Measurements from ENCODE around the gene SGSM1.

SGSM1 gene

DNA sequence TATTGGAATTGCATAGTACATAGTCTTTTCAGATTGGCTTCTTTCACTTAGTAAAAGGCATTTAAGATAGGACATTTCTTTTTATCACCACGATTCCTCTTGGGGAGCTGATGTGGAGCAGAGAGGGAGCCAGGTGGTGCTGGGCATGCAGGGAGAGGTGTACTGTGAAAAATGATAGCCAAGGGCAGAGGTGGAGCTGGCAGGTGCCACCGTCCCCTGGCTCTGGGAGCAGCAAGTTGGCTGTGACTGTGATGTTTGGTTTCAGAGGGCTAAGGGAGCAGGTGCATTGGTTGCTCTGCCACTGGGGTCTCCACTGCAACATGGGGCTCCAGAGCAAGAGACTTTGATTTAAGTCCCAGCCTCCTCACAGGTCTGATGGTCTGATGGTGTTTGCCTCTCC lies 16.5 kb downstream of the SGSM1 start:
- Histone ChIP-seq H3K4me3 (ENCODE audit: low read depth, low read length) (no peak overlapping the region), H3K36me3 (no peaks in the 10 kb centered on the region), H3K4me1 (no peaks in the 10 kb centered on the region; the same call in 1 of the 2 replicates), H3K9me3 (no peaks in the 10 kb centered on the region), H3K27me3 (no peaks in the 10 kb centered on the region)
- DNase-seq: no peak
- TF ChIP-seq, protein P1, sequence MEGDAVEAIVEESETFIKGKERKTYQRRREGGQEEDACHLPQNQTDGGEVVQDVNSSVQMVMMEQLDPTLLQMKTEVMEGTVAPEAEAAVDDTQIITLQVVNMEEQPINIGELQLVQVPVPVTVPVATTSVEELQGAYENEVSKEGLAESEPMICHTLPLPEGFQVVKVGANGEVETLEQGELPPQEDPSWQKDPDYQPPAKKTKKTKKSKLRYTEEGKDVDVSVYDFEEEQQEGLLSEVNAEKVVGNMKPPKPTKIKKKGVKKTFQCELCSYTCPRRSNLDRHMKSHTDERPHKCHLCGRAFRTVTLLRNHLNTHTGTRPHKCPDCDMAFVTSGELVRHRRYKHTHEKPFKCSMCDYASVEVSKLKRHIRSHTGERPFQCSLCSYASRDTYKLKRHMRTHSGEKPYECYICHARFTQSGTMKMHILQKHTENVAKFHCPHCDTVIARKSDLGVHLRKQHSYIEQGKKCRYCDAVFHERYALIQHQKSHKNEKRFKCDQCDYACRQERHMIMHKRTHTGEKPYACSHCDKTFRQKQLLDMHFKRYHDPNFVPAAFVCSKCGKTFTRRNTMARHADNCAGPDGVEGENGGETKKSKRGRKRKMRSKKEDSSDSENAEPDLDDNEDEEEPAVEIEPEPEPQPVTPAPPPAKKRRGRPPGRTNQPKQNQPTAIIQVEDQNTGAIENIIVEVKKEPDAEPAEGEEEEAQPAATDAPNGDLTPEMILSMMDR (IDR thresholded peaks at IDR 0.05; ENCODE audit: low read depth, low read length): no peak

GRCh38 chr22:24823787-24824186 lies 17.8 kb downstream of the SGSM1 start:
- no peak overlapping the region for H3K4me3 ChIP-seq (ENCODE audit: low read depth, low read length)
- H3K27me3 ChIP-seq: no peaks in the 10 kb centered on the region

DNA sequence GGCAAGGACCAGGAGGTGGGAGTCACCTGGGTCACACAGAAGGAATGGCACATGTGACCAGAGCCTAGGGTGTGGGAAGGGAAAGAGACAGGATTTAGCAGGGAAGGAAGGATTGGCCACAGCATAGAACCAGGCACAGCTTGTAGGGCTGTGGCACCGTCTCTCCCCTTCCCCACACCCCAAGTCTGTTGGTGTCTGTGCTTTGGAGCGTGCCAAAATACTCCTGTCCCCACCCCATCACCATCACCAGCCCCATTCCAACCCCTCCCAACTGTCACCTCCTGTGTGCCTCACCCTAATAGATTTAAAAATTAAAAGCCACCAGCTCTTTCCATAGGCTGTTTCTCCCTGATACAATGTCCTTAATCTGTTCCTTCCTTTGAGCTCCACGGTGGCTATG lies 18.2 kb downstream of the SGSM1 start:
- Histone ChIP-seq H3K36me3 (no peaks in the 10 kb centered on the region), H3K9me3 (no peaks in the 10 kb centered on the region), H3K4me1 (no peaks in the 10 kb centered on the region; the same call in 1 of the 2 replicates), H3K27me3 (no peaks in the 10 kb centered on the region), H3K4me3 (ENCODE audit: low read depth, low read length) (no peak overlapping the region)
- TF ChIP-seq, protein P1 (IDR thresholded peaks at IDR 0.05; ENCODE audit: low read depth, low read length): no peak
- no peak for DNase-seq

More at GRCh38 chr22:24823787-24824186, 17.8 kb downstream of the SGSM1 start:
- Histone ChIP-seq H3K9me3 (no peaks in the 10 kb centered on the region), H3K4me1 (no peaks in the 10 kb centered on the region; the same call in 1 of the 2 replicates), H3K36me3 (no peaks in the 10 kb centered on the region)
- no peak for DNase-seq
- TF ChIP-seq, protein P1 (IDR thresholded peaks at IDR 0.05; ENCODE audit: low read depth, low read length): no peak

DNA sequence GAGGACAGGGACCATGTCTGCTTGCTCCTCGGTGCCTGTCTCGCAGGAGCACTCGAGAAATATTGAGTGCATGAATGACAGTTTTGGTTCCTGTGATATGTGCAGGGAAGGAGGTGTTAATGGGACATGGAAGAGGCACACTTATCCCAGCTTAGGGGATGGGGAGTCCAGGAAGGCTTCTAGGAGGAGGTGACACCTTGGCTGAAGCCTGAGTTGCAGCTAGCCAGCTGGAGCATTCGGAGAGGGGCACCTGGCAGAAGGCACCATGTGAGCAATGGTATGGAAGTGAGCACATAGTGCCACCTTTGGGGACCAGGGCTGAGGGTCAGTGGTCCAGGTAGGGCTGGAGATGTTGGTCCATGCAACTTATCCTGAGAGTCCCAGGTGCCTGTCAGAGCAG lies 18.9 kb downstream of the SGSM1 start:
- no peak for DNase-seq

DNA sequence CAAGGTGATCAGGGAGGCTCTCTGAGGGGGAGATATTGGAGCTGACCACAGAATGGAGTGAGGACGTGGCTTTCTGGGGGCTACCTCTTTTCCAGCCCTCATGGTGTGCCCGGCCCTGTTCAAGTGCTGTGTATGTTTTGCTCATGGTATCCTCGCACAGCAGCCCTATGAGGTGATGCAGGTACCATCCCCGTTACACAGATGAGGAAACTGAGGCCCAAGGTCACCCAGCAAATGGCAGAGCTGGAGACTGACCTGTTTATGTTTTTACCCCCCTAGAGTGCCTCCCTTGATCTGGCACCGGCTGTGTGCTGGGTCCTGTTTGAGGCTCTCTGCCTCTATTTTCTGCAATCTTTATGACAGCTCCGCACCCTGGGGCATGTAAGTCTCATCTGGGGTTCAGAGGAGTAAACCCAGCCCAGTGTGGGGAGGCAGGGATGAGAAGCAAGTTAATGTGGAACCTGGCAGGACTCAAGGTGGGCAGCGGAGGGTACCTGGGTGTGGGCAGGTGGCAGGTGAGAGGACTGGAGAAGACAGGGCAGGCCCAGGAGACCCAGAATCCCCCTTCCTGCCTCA lies 20.8 kb downstream of the SGSM1 start:
- DNase-seq: no peak
- no peak overlapping the region for H3K4me3 ChIP-seq (ENCODE audit: low read depth, low read length)
- H3K9me3 ChIP-seq: no peaks in the 10 kb centered on the region
- TF ChIP-seq, protein P1 (IDR thresholded peaks at IDR 0.05; ENCODE audit: low read depth, low read length): no peak
- no peaks in the 10 kb centered on the region for H3K27me3 ChIP-seq
- H3K36me3 ChIP-seq: no peaks in the 10 kb centered on the region
- H3K4me1 ChIP-seq: peaks cover 3% of the 10 kb centered on the region; the same call in 1 of the 2 replicates

More for the DNA sequence above, 18.9 kb downstream of the SGSM1 start:
- no peaks in the 10 kb centered on the region for H3K36me3 ChIP-seq
- no peaks in the 10 kb centered on the region for H3K27me3 ChIP-seq
- TF ChIP-seq, protein P1 (IDR thresholded peaks at IDR 0.05; ENCODE audit: low read depth, low read length): no peak
- no peaks in the 10 kb centered on the region for H3K9me3 ChIP-seq
- H3K4me1 ChIP-seq: no peaks in the 10 kb centered on the region; the same call in 1 of the 2 replicates
- H3K4me3 ChIP-seq (ENCODE audit: low read depth, low read length): no peak overlapping the region

DNA sequence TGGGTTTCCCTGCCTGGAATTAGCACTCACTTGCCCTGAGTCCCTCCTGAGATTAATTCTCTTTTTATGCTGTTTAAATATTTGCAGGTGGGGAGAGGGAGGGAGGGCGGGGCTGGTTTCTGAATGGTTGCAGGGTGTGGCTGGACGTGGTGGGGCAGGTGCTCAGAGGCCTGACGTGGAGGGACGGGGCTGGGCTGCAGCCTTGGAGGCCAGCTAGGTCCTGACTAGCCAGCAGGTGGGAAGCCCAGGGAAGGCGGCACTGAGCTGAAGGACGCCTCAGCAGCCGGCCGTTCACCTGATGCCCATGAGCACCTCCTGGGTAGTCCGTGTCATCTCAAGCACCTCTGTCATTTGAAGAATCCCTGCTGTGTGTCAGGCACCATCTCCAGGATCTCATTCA lies 21.3 kb downstream of the SGSM1 start:
- Histone ChIP-seq H3K4me3 (ENCODE audit: low read depth, low read length) (no peak overlapping the region), H3K36me3 (no peaks in the 10 kb centered on the region), H3K27me3 (no peaks in the 10 kb centered on the region), H3K4me1 (peaks cover 5% of the 10 kb centered on the region; the same call in 1 of the 2 replicates), H3K9me3 (no peaks in the 10 kb centered on the region)
- TF ChIP-seq, protein P1 (IDR thresholded peaks at IDR 0.05; ENCODE audit: low read depth, low read length): no peak
- DNase-seq: no peak
